MCF 10A (cell line): ENCODE results near the gene FLT3. TPM values are rescaled to one million over a fixed set of nuclear protein-coding genes. Genes with fewer than 3 reads are reported as not detected.

Experiments
- BruUV-seq: library from RNA; stranded (reverse); fragments of 400-500 nt; replicated peaks from 2 replicates; lab custom pipeline; 2021; lab: Mats Ljungman, UMichigan
- CTCF ChIA-PET: fragments of 300-600 bp; sonication (Branson Sonifier 250); formaldehyde crosslinking; extraction: SDS; loops from one replicate; lab custom pipeline; 2021; ENCODE audit warnings: antibody characterized with exemption, inconsistent platforms; lab: Yijun Ruan, JAX
- POLR2A ChIA-PET: fragments of 300-600, 350-650 bp; sonication (Branson Sonifier 250); formaldehyde crosslinking; extraction: SDS; loops from one replicate; lab custom pipeline; 2020; ENCODE audit warnings: antibody characterized with exemption, inconsistent platforms; lab: Yijun Ruan, JAX
- DNase-seq: peaks from one replicate; pipeline ENCODE4 v3.0.0-alpha.2; 2018; ENCODE audit not compliant: unreplicated experiment
- H3K27ac Mint-ChIP-seq: one replicate; pipeline ENCODE4 v1.8.0; 2022; ENCODE audit warnings: mild to moderate bottlenecking, low read depth, mixed read lengths; ENCODE audit not compliant: unreplicated experiment
- H3K27me3 Mint-ChIP-seq: one replicate; pipeline ENCODE4 v1.8.0; 2022; ENCODE audit warnings: mixed read lengths; ENCODE audit not compliant: insufficient read depth, unreplicated experiment
- H3K36me3 Mint-ChIP-seq: one replicate; pipeline ENCODE4 v1.8.0; 2022; ENCODE audit warnings: mild to moderate bottlenecking, moderate library complexity, mixed read lengths; ENCODE audit not compliant: insufficient read depth, unreplicated experiment
- H3K4me1 Mint-ChIP-seq: one replicate; pipeline ENCODE4 v1.8.0; 2022; ENCODE audit warnings: mixed read lengths; ENCODE audit not compliant: insufficient read depth, unreplicated experiment
- H3K4me3 Mint-ChIP-seq: one replicate; pipeline ENCODE4 v1.8.0; 2022; ENCODE audit warnings: mild to moderate bottlenecking, moderate library complexity, mixed read lengths; ENCODE audit not compliant: unreplicated experiment
- H3K9me3 Mint-ChIP-seq: one replicate; pipeline ENCODE4 v1.8.0; 2022; ENCODE audit warnings: mixed read lengths; ENCODE audit not compliant: unreplicated experiment
- CTCF ChIP-seq: fragments of 200-600 bp; IDR thresholded peaks from one replicate; pipeline ENCODE4 v1.8.0; 2022; ENCODE audit warnings: antibody characterized with exemption, mild to moderate bottlenecking; ENCODE audit not compliant: unreplicated experiment
- intact Hi-C: fragments of 100-400 bp; cut with micrococcal nuclease; formaldehyde crosslinking; loops from 2 replicates; pipeline ENCODE4 v1.14.1; 2022
- total RNA-seq: library from RNA; stranded (reverse); gene quantifications from 2 replicates; pipeline ENCODE4 v1.2.3, GENCODE V29; 2022

FLT3 gene
- total RNA-seq, 1 experiment from 2014 or later, result not detected

DNA sequence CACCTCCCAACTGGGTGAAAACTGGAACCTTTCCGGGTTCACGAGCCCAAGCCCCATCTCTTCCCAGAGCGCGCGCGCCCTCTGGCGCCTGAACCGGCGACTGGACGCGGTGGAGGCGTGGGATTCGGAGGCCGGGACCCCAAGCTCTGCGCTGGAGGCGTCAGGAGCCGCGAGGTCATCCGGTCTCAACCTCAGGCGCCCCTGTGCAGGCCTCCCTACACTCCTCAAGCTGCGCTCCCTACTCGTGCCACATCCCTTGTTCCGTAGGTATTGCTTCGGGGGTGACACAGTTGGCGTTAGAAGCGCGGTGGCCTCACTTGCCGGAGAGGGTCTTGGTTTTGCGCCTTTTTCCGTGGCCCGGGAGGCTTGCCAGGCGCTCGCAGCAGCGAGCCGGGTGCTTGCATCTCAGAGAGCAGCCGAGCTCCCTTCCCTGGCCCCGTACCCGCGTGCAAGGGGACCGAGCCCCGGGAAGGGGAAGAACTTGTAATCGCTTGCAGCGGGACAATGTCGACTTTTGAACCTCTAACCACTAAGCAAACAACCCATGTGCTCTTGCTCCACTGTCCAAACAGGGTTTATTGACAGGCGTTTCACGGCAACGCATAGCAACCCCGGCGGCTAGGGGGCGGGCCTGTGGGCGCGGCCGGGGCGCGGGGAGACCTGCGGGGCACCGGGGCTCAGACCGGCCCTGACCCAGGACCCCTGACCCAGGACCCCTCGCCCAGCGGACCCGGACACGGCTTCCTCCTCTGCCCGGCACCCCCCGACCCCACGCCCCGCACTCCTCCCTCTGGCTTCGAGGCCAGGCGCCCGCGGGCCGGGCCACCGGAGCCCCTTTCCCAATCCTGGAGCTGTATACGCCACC lies 139.8 kb downstream of the FLT3 start:
- POLR2A ChIA-PET, result no interaction called here
- peaks cover 6% of the 10 kb centered on the region for H3K36me3 Mint-ChIP-seq
- intact Hi-C loops, result no loop called here
- peak; percentile 52 for TF ChIP-seq CTCF
- no peaks in the 10 kb centered on the region for H3K27me3 Mint-ChIP-seq
- peak overlapping the region; percentile 61 for H3K4me3 Mint-ChIP-seq
- no TSS peak for BruUV-seq
- no peaks in the 10 kb centered on the region for H3K9me3 Mint-ChIP-seq
- H3K27ac Mint-ChIP-seq, result no peak overlapping the region
- CTCF ChIA-PET, result interaction anchor here (0.6 to 2.7 kb wide), 18 partner anchors 11 to 1846 kb away, joined by 3 to 21 read pairs (median 4); no protein-coding TSS in a partner anchor
- DNase-seq, result peak; percentile 62
- H3K4me1 Mint-ChIP-seq, result no peaks in the 10 kb centered on the region

DNA sequence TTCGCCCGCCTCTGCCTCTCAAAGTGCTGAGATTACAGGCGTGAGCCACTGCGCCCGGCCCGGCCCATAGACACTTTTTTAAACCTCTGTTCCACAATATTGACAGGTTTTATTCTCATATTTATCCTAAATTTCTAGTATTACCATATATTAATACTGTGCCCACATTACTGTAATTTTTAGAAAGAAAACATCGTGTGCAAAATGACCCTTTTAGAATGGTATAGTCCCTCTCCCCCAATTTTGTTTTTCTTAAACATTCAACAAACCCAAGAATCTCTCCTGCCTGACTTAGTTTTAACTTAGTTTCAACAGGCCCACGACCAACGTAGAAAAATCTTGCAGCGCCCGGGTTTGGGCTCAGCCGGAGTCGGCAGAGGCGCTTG lies 140.4 kb downstream of the FLT3 start:
- POLR2A ChIA-PET, result no interaction called here
- BruUV-seq, result no TSS peak
- Mint-ChIP-seq H3K36me3 (peaks cover 6% of the 10 kb centered on the region), H3K4me1 (no peaks in the 10 kb centered on the region), H3K27me3 (no peaks in the 10 kb centered on the region), H3K27ac (no peak overlapping the region), H3K9me3 (no peaks in the 10 kb centered on the region), H3K4me3 (peak overlapping the region; percentile 61)
- intact Hi-C loops, result loop anchor here (10.0 kb wide), 2 partner anchors 185 to 585 kb away; no protein-coding TSS in a partner anchor
- CTCF ChIA-PET, result interaction anchor here (0.6 to 2.7 kb wide), 9 partner anchors 16 to 1845 kb away, joined by 3 to 16 read pairs (median 4); no protein-coding TSS in a partner anchor
- TF ChIP-seq CTCF, result no peak
- no peak for DNase-seq

DNA sequence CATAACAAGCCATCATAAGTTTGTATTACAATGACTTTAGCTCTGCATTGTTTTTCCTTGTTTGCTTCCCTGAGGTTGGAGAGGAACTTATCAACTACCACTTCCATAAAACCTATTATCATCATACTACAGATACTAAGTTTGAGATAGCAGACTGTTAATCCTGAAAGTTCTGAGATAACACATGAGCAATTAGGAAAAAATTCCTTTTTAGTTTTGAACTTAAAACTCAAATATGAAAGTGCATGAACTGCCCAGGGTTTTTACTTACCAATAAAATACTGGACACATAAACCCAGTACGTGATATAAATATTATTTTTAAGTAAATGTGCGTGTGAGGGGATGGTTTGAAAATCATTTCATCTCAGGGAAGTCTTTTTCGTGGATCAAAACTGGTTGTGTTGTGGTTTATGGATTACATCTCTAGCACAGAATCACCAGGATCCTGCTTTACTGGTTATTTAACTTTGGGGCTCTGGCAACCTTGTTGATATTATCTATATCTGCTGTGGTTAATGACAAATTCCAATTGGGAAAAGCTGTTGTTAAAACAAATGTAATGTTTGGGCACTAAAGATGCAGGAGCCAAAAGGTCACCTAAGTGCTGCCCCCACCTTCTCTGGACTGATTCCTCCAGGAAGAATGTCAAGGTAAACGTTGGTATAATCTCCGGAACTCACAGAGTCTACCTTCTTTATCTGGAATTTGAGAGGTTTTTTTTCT lies 143.6 kb downstream of the FLT3 start:
- intact Hi-C loops, result loop anchor here (10.0 kb wide), 2 partner anchors 182 to 582 kb away; no protein-coding TSS in a partner anchor
- ChIA-PET CTCF (interaction anchor here (0.6 to 7.1 kb wide), 5 partner anchors 19 to 583 kb away, joined by 3 to 85 read pairs (median 3); no protein-coding TSS in a partner anchor), POLR2A (no interaction called here)
- no peak for DNase-seq
- Mint-ChIP-seq H3K4me1 (no peaks in the 10 kb centered on the region), H3K27me3 (no peaks in the 10 kb centered on the region), H3K4me3 (no peak overlapping the region), H3K27ac (no peak overlapping the region), H3K9me3 (no peaks in the 10 kb centered on the region), H3K36me3 (no peaks in the 10 kb centered on the region)
- BruUV-seq, result no TSS peak
- TF ChIP-seq CTCF, result no peak
